WTC11 (cell line): ENCODE measurements around the gene SERPINE2. TPM values are rescaled to one million over a fixed set of nuclear protein-coding genes. Genes with fewer than 3 reads are reported as not detected.

Experiments
- ATAC-seq: fragments of 200-7000 bp; cut with Tn5 transposase; 2 replicates; pipeline ENCODE4 v1.10.0; 2021; ENCODE audit warnings: mild to moderate bottlenecking, moderate library complexity
- CTCF ChIA-PET: fragments of 300-600 bp; sonication (Branson Sonifier 250); formaldehyde crosslinking; loops from one replicate; lab custom pipeline; 2021; ENCODE audit warnings: antibody characterized with exemption; lab: Charles Lee
- POLR2A ChIA-PET: fragments of 350-600 bp; sonication (Branson Sonifier 250); formaldehyde crosslinking; loops from one replicate; lab custom pipeline; 2021; ENCODE audit warnings: antibody characterized with exemption; lab: Charles Lee
- DNase-seq: peaks from one replicate; pipeline ENCODE4 v3.0.0; 2021; ENCODE audit warnings: low spot score
- H3K27ac Mint-ChIP-seq: 2 replicates; pipeline ENCODE4 v1.8.0; 2021; ENCODE audit warnings: mixed read lengths
- H3K27me3 Mint-ChIP-seq: 2 replicates; pipeline ENCODE4 v1.8.0; 2021; ENCODE audit warnings: low read depth, mild to moderate bottlenecking, moderate library complexity, mixed read lengths
- H3K36me3 Mint-ChIP-seq: 2 replicates; pipeline ENCODE4 v1.8.0; 2021; ENCODE audit warnings: mixed read lengths
- H3K4me1 Mint-ChIP-seq: 2 replicates; pipeline ENCODE4 v1.8.0; 2022; ENCODE audit warnings: mixed read lengths
- H3K4me3 Mint-ChIP-seq: 2 replicates; pipeline ENCODE4 v1.8.0; 2021; ENCODE audit warnings: mild to moderate bottlenecking, moderate library complexity, mixed read lengths
- H3K9me3 Mint-ChIP-seq: 2 replicates; pipeline ENCODE4 v1.8.0; 2021; ENCODE audit warnings: mixed read lengths
- CREB1 ChIP-seq: sonication (generic); formaldehyde crosslinking; IDR thresholded peaks from 2 replicates; pipeline ENCODE4 v1.8.0; 2023; ENCODE audit warnings: mild to moderate bottlenecking, missing genetic modification reagents
- ESRRA ChIP-seq: sonication (generic); formaldehyde crosslinking; IDR thresholded peaks from 2 replicates; pipeline ENCODE4 v1.8.1; 2022; ENCODE audit warnings: mild to moderate bottlenecking, missing genetic modification reagents, borderline replicate concordance
- GABPB1 ChIP-seq: sonication (generic); formaldehyde crosslinking; IDR thresholded peaks from 2 replicates; pipeline ENCODE4 v1.8.1; 2023; ENCODE audit warnings: mild to moderate bottlenecking, missing genetic modification reagents
- MXD4 ChIP-seq: fragments of 250-450 bp; sonication (Bioruptor Pico); IDR thresholded peaks from 2 replicates; pipeline ENCODE4 v1.8.0; 2021; ENCODE audit warnings: mild to moderate bottlenecking, moderate library complexity, borderline replicate concordance
- NR1H2 ChIP-seq: sonication (generic); formaldehyde crosslinking; IDR thresholded peaks from 2 replicates; pipeline ENCODE4 v1.9.0; 2021; ENCODE audit warnings: mild to moderate bottlenecking, moderate library complexity, missing genetic modification reagents
- RELA ChIP-seq: sonication (generic); formaldehyde crosslinking; IDR thresholded peaks from 2 replicates; pipeline ENCODE4 v1.8.1; 2022; ENCODE audit warnings: missing genetic modification reagents, mild to moderate bottlenecking, borderline replicate concordance
- SOX15 ChIP-seq: fragments of 250-450 bp; sonication (Bioruptor Pico); IDR thresholded peaks from 2 replicates; pipeline ENCODE4 v1.9.0; 2021; ENCODE audit warnings: mild to moderate bottlenecking
- TEAD1 ChIP-seq: sonication (generic); formaldehyde crosslinking; IDR thresholded peaks from 2 replicates; pipeline ENCODE4 v1.8.0; 2022; ENCODE audit warnings: mild to moderate bottlenecking, missing genetic modification reagents
- TEAD4 ChIP-seq: sonication (generic); formaldehyde crosslinking; IDR thresholded peaks from 2 replicates; pipeline ENCODE4 v1.8.0; 2022; ENCODE audit warnings: mild to moderate bottlenecking, missing genetic modification reagents
- ZNF232 ChIP-seq: sonication (generic); formaldehyde crosslinking; IDR thresholded peaks from 2 replicates; pipeline ENCODE4 v1.8.0; 2022; ENCODE audit warnings: mild to moderate bottlenecking, missing genetic modification reagents
- total RNA-seq: library from RNA; stranded (reverse); gene quantifications from 3 replicates; pipeline ENCODE4 v1.2.3, GENCODE V29; 2021
- TF ChIP-seq, protein P1 (sequence below): sonication (generic); formaldehyde crosslinking; IDR thresholded peaks from 2 replicates; pipeline ENCODE4 v1.8.1; 2023; ENCODE audit warnings: mild to moderate bottlenecking, missing genetic modification reagents
- TF ChIP-seq, protein P2 (sequence below): sonication (generic); formaldehyde crosslinking; IDR thresholded peaks from 2 replicates; pipeline ENCODE4 v1.8.1; 2023; ENCODE audit warnings: mild to moderate bottlenecking, missing genetic modification reagents, moderate library complexity
- TF ChIP-seq, protein P3 (sequence below): sonication (generic); formaldehyde crosslinking; IDR thresholded peaks from 2 replicates; pipeline ENCODE4 v1.8.0; 2022; ENCODE audit warnings: mild to moderate bottlenecking, missing genetic modification reagents
- TF ChIP-seq, protein P4 (sequence below): sonication (generic); formaldehyde crosslinking; IDR thresholded peaks from 2 replicates; pipeline ENCODE4 v1.8.1; 2022; ENCODE audit warnings: low read depth, missing genetic modification reagents, borderline replicate concordance
- TF ChIP-seq, protein P5 (sequence below): sonication (generic); formaldehyde crosslinking; IDR thresholded peaks from 2 replicates; pipeline ENCODE4 v1.8.1; 2022; ENCODE audit warnings: missing genetic modification reagents, borderline replicate concordance
- TF ChIP-seq, protein P6 (sequence below): fragments of 250-450 bp; sonication (Bioruptor Pico); IDR thresholded peaks from 2 replicates; pipeline ENCODE4 v1.9.0; 2021; ENCODE audit warnings: moderate library complexity, mild to moderate bottlenecking, inconsistent platforms, borderline replicate concordance
- TF ChIP-seq, protein P7 (sequence below): sonication (generic); formaldehyde crosslinking; IDR thresholded peaks from 2 replicates; pipeline ENCODE4 v1.8.0; 2023; ENCODE audit warnings: missing genetic modification reagents

Gene SERPINE2
- total RNA-seq, 1 experiment from 2014 or later, result 60.4 TPM

DNA sequence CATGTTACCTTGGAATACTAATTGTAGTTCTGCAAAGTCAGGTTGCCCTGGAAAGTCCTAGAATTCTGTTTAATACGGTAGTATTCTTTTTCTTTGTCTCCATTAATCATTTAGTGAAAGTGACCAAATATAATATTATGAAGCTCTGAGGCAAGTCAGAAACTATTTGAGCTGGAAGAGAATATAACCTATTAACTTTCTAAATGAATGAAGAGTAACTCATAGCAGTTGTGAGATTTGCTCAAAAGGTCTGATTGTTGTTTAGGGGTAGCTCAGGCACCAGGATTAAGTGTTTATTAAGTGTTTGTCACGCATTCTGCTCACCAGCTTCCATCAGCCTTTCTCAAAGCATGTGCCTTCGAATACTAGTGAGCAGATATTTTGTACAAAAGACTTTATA lies 46.7 kb upstream of the SERPINE2 start:
- peaks cover 4% of the 10 kb centered on the region for H3K9me3 Mint-ChIP-seq
- H3K4me3 Mint-ChIP-seq, result no peak overlapping the region
- no peak overlapping the region for H3K27ac Mint-ChIP-seq
- H3K36me3 Mint-ChIP-seq, result no peaks in the 10 kb centered on the region
- ATAC-seq (no peak), DNase-seq (no peak)
- no peaks in the 10 kb centered on the region; the same call in 1 of the 2 replicates for H3K4me1 Mint-ChIP-seq
- ChIA-PET POLR2A (no interaction called here), CTCF (interaction anchor here (0.7 to 2.3 kb wide), 2 partner anchors 115 to 199 kb away, joined by 4 to 9 read pairs; no protein-coding TSS in a partner anchor)
- TF ChIP-seq, protein P1, sequence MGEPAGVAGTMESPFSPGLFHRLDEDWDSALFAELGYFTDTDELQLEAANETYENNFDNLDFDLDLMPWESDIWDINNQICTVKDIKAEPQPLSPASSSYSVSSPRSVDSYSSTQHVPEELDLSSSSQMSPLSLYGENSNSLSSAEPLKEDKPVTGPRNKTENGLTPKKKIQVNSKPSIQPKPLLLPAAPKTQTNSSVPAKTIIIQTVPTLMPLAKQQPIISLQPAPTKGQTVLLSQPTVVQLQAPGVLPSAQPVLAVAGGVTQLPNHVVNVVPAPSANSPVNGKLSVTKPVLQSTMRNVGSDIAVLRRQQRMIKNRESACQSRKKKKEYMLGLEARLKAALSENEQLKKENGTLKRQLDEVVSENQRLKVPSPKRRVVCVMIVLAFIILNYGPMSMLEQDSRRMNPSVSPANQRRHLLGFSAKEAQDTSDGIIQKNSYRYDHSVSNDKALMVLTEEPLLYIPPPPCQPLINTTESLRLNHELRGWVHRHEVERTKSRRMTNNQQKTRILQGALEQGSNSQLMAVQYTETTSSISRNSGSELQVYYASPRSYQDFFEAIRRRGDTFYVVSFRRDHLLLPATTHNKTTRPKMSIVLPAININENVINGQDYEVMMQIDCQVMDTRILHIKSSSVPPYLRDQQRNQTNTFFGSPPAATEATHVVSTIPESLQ (CRISPR knock-in tag), result no peak
- no peak for TF ChIP-seq SOX15 (CRISPR knock-in tag)
- no peaks in the 10 kb centered on the region for H3K27me3 Mint-ChIP-seq

DNA sequence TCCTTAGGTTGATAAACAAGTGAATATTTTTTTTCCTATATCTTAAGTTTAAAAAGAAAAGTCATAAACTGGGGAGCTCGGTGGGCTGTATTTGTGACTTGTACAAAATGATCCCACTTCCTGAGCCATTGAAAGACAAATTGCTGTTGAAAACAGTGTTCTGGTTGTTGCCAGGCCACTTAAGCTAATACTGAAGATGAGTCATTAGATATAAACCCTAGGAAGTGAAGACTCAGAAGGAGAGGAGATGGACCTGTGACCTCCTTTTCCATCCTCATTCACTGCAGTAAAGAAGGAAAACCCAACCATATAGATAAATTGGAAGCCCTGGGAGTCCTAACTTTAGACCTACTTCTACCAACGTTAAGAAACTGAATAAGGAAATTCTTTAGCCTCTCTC lies 46.2 kb upstream of the SERPINE2 start:
- Mint-ChIP-seq H3K4me3 (no peak overlapping the region), H3K4me1 (no peaks in the 10 kb centered on the region; the same call in 1 of the 2 replicates), H3K9me3 (peaks cover 4% of the 10 kb centered on the region), H3K27me3 (no peaks in the 10 kb centered on the region), H3K36me3 (no peaks in the 10 kb centered on the region)
- DNase-seq, result no peak
- ATAC-seq, result no peak
- no peak for TF ChIP-seq RELA (CRISPR knock-in tag)
- no peak for TF ChIP-seq ESRRA (CRISPR knock-in tag)
- TF ChIP-seq, all 79 proteins: peak for 0
- ChIA-PET CTCF (interaction anchor here (0.7 to 2.3 kb wide), 2 partner anchors 115 to 199 kb away, joined by 4 to 9 read pairs; no protein-coding TSS in a partner anchor), POLR2A (no interaction called here)
- no peak overlapping the region for H3K27ac Mint-ChIP-seq

DNA sequence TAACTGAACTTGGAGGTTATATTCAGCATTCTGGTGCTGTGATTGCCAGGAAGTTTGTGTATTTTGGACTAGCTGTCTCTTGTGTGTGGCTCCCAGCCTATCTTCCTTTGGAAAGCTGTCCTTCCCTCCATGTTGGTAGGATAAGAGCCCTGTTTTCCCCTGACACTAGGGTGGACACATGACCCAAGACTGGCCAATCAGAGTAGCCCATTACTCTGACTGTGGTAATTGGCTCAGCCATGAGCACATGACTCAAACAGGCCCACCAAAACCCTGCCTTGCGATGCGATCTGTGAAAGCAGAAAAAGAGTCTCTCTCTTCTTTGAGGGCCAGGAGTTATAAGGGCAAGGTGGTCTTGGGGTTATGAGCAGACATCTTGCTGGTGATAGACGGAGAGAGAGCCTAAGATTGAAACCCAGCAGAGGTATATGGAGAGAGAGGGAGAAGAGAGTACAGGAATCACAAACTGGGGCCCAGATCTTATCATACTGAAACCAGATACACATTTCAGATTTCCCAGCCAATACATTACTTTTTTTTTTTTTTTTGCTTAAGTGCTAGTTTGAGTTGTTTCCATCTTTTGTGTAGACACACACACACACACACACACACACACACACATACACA lies 45.3 kb upstream of the SERPINE2 start:
- Mint-ChIP-seq H3K4me1 (no peaks in the 10 kb centered on the region; the same call in 1 of the 2 replicates), H3K4me3 (no peak overlapping the region), H3K27me3 (no peaks in the 10 kb centered on the region), H3K27ac (no peak overlapping the region), H3K36me3 (no peaks in the 10 kb centered on the region), H3K9me3 (peaks cover 4% of the 10 kb centered on the region)
- no peak for TF ChIP-seq ZNF232 (CRISPR knock-in tag)
- TF ChIP-seq MXD4 (CRISPR knock-in tag), result no peak
- no peak for TF ChIP-seq TEAD4
- TF ChIP-seq, protein P2, sequence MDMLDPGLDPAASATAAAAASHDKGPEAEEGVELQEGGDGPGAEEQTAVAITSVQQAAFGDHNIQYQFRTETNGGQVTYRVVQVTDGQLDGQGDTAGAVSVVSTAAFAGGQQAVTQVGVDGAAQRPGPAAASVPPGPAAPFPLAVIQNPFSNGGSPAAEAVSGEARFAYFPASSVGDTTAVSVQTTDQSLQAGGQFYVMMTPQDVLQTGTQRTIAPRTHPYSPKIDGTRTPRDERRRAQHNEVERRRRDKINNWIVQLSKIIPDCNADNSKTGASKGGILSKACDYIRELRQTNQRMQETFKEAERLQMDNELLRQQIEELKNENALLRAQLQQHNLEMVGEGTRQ, result peak; percentile 70
- TF ChIP-seq, protein P3, sequence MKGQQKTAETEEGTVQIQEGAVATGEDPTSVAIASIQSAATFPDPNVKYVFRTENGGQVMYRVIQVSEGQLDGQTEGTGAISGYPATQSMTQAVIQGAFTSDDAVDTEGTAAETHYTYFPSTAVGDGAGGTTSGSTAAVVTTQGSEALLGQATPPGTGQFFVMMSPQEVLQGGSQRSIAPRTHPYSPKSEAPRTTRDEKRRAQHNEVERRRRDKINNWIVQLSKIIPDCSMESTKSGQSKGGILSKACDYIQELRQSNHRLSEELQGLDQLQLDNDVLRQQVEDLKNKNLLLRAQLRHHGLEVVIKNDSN (CRISPR knock-in tag), result 0 out of 2 replicates have a peak, but pooled peaks have one; percentile 47
- POLR2A ChIA-PET, result no interaction called here
- ATAC-seq, result no peak
- CTCF ChIA-PET, result interaction anchor here (1.4 kb wide), 1 partner anchor 114 kb away, joined by 7 read pairs; no protein-coding TSS in a partner anchor
- no peak for DNase-seq

DNA sequence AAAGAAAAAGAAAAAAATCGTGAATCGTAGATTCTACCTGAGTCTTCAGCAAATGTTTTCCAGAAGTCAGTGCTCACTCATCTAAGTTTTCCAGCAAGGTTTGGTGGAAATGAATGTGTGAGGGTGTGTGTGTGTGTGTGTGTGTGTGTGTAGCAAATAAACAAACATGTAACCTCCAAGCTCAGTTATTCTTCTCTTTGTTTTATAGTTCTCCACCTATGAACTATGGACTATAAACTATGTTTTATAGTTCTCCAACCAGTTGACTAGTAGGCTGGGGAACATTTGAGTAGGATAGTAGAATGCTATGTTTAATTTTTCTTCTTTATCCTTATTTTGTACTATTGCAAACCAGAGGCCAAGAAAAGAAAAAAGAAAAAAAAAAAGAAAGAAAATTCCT lies 44.6 kb upstream of the SERPINE2 start:
- Mint-ChIP-seq H3K4me1 (no peaks in the 10 kb centered on the region; the same call in 1 of the 2 replicates), H3K36me3 (no peaks in the 10 kb centered on the region), H3K4me3 (no peak overlapping the region), H3K27me3 (no peaks in the 10 kb centered on the region), H3K9me3 (peaks cover 4% of the 10 kb centered on the region), H3K27ac (no peak overlapping the region)
- POLR2A ChIA-PET, result no interaction called here
- CTCF ChIA-PET, result interaction anchor here (1.4 kb wide), 1 partner anchor 113 kb away, joined by 7 read pairs; no protein-coding TSS in a partner anchor
- no peak for DNase-seq
- ATAC-seq, result no peak
- TF ChIP-seq NR1H2 (CRISPR knock-in tag), result no peak
- TF ChIP-seq, protein P2, result no peak
- no peak for TF ChIP-seq TEAD1
- no peak for TF ChIP-seq GABPB1 (CRISPR knock-in tag)
- TF ChIP-seq, protein P4, sequence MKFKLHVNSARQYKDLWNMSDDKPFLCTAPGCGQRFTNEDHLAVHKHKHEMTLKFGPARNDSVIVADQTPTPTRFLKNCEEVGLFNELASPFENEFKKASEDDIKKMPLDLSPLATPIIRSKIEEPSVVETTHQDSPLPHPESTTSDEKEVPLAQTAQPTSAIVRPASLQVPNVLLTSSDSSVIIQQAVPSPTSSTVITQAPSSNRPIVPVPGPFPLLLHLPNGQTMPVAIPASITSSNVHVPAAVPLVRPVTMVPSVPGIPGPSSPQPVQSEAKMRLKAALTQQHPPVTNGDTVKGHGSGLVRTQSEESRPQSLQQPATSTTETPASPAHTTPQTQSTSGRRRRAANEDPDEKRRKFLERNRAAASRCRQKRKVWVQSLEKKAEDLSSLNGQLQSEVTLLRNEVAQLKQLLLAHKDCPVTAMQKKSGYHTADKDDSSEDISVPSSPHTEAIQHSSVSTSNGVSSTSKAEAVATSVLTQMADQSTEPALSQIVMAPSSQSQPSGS (CRISPR knock-in tag), result no peak
- TF ChIP-seq, protein P5, sequence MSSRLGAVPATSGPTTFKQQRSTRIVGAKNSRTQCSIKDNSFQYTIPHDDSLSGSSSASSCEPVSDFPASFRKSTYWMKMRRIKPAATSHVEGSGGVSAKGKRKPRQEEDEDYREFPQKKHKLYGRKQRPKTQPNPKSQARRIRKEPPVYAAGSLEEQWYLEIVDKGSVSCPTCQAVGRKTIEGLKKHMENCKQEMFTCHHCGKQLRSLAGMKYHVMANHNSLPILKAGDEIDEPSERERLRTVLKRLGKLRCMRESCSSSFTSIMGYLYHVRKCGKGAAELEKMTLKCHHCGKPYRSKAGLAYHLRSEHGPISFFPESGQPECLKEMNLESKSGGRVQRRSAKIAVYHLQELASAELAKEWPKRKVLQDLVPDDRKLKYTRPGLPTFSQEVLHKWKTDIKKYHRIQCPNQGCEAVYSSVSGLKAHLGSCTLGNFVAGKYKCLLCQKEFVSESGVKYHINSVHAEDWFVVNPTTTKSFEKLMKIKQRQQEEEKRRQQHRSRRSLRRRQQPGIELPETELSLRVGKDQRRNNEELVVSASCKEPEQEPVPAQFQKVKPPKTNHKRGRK (CRISPR knock-in tag), result no peak
- TF ChIP-seq, protein P3 (CRISPR knock-in tag), result no peak
- no peak for TF ChIP-seq ZNF232 (CRISPR knock-in tag)
- TF ChIP-seq, protein P6, sequence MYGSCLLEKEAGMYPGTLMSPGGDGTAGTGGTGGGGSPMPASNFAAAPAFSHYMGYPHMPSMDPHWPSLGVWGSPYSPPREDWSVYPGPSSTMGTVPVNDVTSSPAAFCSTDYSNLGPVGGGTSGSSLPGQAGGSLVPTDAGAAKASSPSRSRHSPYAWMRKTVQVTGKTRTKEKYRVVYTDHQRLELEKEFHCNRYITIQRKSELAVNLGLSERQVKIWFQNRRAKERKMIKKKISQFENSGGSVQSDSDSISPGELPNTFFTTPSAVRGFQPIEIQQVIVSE, result no peak
- TF ChIP-seq, protein P7, sequence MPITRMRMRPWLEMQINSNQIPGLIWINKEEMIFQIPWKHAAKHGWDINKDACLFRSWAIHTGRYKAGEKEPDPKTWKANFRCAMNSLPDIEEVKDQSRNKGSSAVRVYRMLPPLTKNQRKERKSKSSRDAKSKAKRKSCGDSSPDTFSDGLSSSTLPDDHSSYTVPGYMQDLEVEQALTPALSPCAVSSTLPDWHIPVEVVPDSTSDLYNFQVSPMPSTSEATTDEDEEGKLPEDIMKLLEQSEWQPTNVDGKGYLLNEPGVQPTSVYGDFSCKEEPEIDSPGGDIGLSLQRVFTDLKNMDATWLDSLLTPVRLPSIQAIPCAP (CRISPR knock-in tag), result no peak
- no peak for TF ChIP-seq CREB1
